GM23338 (cell line): ENCODE measurements around the gene TAF1D. TPM values are rescaled to one million over a fixed set of nuclear protein-coding genes. Genes with fewer than 3 reads are reported as not detected.

ENCODE experiments used
- ATAC-seq: fragments of 200-7000 bp; cut with Tn5 transposase; 3 replicates; pipeline ENCODE4 v1.9.1; 2020
- DNase-seq: peaks from one replicate; pipeline ENCODE4 v3.0.0-alpha.2; 2015; ENCODE audit warnings: low spot score
- H2AFZ ChIP-seq: fragments of 200-600 bp; sonication (generic); 2 replicates; pipeline ENCODE4 v1.8.0; 2016; ENCODE audit warnings: antibody characterized with exemption, mild to moderate bottlenecking, moderate library complexity
- H3F3A ChIP-seq: fragments of 200-600 bp; sonication (generic); replicated peaks from 2 replicates; pipeline ENCODE4 v1.8.0; 2017; ENCODE audit warnings: antibody characterized with exemption, mixed run types, low read depth
- H3K27ac ChIP-seq: fragments of 200-600 bp; sonication (generic); 2 replicates; pipeline ENCODE4 v1.6.1; 2016; ENCODE audit warnings: low read depth
- H3K27me3 ChIP-seq: fragments of 200-600 bp; sonication (generic); 2 replicates; pipeline ENCODE4 v1.8.0; 2016; ENCODE audit warnings: mild to moderate bottlenecking, mixed run types, moderate library complexity; ENCODE audit not compliant: insufficient read depth
- H3K36me3 ChIP-seq: fragments of 200-600 bp; sonication (generic); 2 replicates; pipeline ENCODE4 v1.8.0; 2016; ENCODE audit warnings: mild to moderate bottlenecking; ENCODE audit not compliant: insufficient read depth
- H3K4me1 ChIP-seq: fragments of 200-600 bp; sonication (generic); 2 replicates; pipeline ENCODE4 v1.8.0; 2016; ENCODE audit warnings: mild to moderate bottlenecking, moderate library complexity; ENCODE audit not compliant: insufficient read depth
- H3K4me2 ChIP-seq: fragments of 200-600 bp; sonication (generic); 2 replicates; pipeline ENCODE4 v1.7.1; 2017; ENCODE audit warnings: mixed run types
- H3K4me3 ChIP-seq: fragments of 200-600 bp; sonication (generic); 2 replicates; pipeline ENCODE4 v1.6.1; 2016; ENCODE audit warnings: mixed run types
- H3K79me2 ChIP-seq: fragments of 200-600 bp; sonication (generic); replicated peaks from 2 replicates; pipeline ENCODE4 v1.8.0; 2017; ENCODE audit warnings: mild to moderate bottlenecking; ENCODE audit not compliant: insufficient read depth
- H3K9me2 ChIP-seq: fragments of 200-600 bp; sonication (generic); 2 replicates; pipeline ENCODE4 v1.8.0; 2017; ENCODE audit not compliant: insufficient read depth
- H4K20me1 ChIP-seq: fragments of 200-600 bp; sonication (generic); replicated peaks from 2 replicates; pipeline ENCODE4 v1.8.0; 2017; ENCODE audit warnings: mild to moderate bottlenecking; ENCODE audit not compliant: insufficient read depth
- H3K27ac Mint-ChIP-seq: 2 replicates; pipeline ENCODE4 v1.8.0; 2020; ENCODE audit warnings: inconsistent platforms, mild to moderate bottlenecking, moderate library complexity, mixed read lengths
- H3K27me3 Mint-ChIP-seq: 3 replicates; pipeline ENCODE4 v1.8.0; 2022; ENCODE audit warnings: low read depth, mild to moderate bottlenecking, moderate library complexity, mixed read lengths, inconsistent platforms; ENCODE audit not compliant: insufficient read depth, poor library complexity
- H3K36me3 Mint-ChIP-seq: 3 replicates; pipeline ENCODE4 v1.8.0; 2021; ENCODE audit warnings: low read depth, mild to moderate bottlenecking, inconsistent platforms, moderate library complexity, mixed read lengths
- H3K4me1 Mint-ChIP-seq: 3 replicates; pipeline ENCODE4 v1.8.0; 2020; ENCODE audit warnings: mild to moderate bottlenecking, inconsistent platforms, mixed read lengths
- H3K4me3 Mint-ChIP-seq: 3 replicates; pipeline ENCODE4 v1.8.0; 2021; ENCODE audit warnings: moderate library complexity, mild to moderate bottlenecking, inconsistent platforms, mixed read lengths
- H3K9me3 Mint-ChIP-seq: 3 replicates; pipeline ENCODE4 v1.8.0; 2020; ENCODE audit warnings: moderate library complexity, mild to moderate bottlenecking, inconsistent platforms, mixed read lengths
- CREB1 ChIP-seq: fragments of 250-450 bp; sonication (Bioruptor Pico); IDR thresholded peaks from 2 replicates; pipeline ENCODE4 v1.5.0; 2020; ENCODE audit warnings: low read depth, mild to moderate bottlenecking, moderate library complexity
- EZH2 ChIP-seq: fragments of 200-600 bp; sonication (generic); IDR thresholded peaks from one replicate; pipeline ENCODE4 v1.8.0; 2017; ENCODE audit warnings: antibody characterized with exemption, mild to moderate bottlenecking, low read depth; ENCODE audit not compliant: unreplicated experiment
- EZH2phosphoT487 ChIP-seq: fragments of 200-600 bp; sonication (generic); IDR thresholded peaks from one replicate; pipeline ENCODE4 v1.8.1; 2018; ENCODE audit warnings: antibody characterized with exemption; ENCODE audit not compliant: unreplicated experiment
- JUNB ChIP-seq: IDR thresholded peaks from one replicate; pipeline ENCODE4 v1.6.1; 2016; ENCODE audit warnings: antibody characterized with exemption; ENCODE audit not compliant: unreplicated experiment
- NANOG ChIP-seq: IDR thresholded peaks from 2 replicates; pipeline ENCODE4 v1.6.1; 2016; ENCODE audit warnings: antibody characterized with exemption, borderline replicate concordance
- POLR2AphosphoS5 ChIP-seq: IDR thresholded peaks from 2 replicates; pipeline ENCODE4 v1.6.1; 2016; ENCODE audit warnings: antibody characterized with exemption, low read depth
- STAT1 ChIP-seq: IDR thresholded peaks from one replicate; pipeline ENCODE4 v1.6.1; 2016; ENCODE audit warnings: antibody characterized with exemption; ENCODE audit not compliant: unreplicated experiment
- ZNF114 ChIP-seq: fragments of 250-450 bp; sonication (Bioruptor Pico); IDR thresholded peaks from 2 replicates; pipeline ENCODE4 v1.5.0; 2020; ENCODE audit warnings: mild to moderate bottlenecking, moderate library complexity
- ZNF331 ChIP-seq: fragments of 250-450 bp; sonication (Bioruptor Pico); IDR thresholded peaks from 2 replicates; pipeline ENCODE4 v1.5.0; 2020; ENCODE audit warnings: low read depth, mild to moderate bottlenecking, moderate library complexity
- polyA plus RNA-seq: library from polyadenylated mRNA; unstranded; fragments of >200 nt; fragmentation: Nextera tagmentation; extraction: Ambion mirVana; gene quantifications from 2 replicates; pipeline ENCODE4 v1.2.1, GENCODE V29; 2016
- total RNA-seq: library from RNA; depleted of rRNA; stranded (reverse); fragments of >200 nt; shearing (Covaris generic); gene quantifications from 2 replicates; pipeline ENCODE4 v1.2.3, GENCODE V29; 2014
- TF ChIP-seq, protein P1 (sequence below), 2 experiments: fragments of 200-600 bp in 1 of 2; sonication (generic) in 1 of 2; conservative IDR thresholded peaks; 2 replicates each; pipeline versions ENCODE4 v1.5.1 to v1.6.1; 2016 to 2017; ENCODE audit warnings: antibody characterized with exemption in 2 of 2, low read depth in 2 of 2, mild to moderate bottlenecking in 2 of 2, moderate library complexity in 1 of 2
- TF ChIP-seq, protein P2 (sequence below): fragments of 250-450 bp; sonication (Bioruptor Pico); IDR thresholded peaks from 2 replicates; pipeline ENCODE4 v1.5.0; 2020; ENCODE audit warnings: mild to moderate bottlenecking, moderate library complexity
- TF ChIP-seq, protein P3 (sequence below): IDR thresholded peaks from one replicate; pipeline ENCODE4 v1.6.1; 2018; ENCODE audit warnings: antibody characterized with exemption; ENCODE audit not compliant: unreplicated experiment
- TF ChIP-seq, protein P4 (sequence below): IDR thresholded peaks from 2 replicates; pipeline ENCODE4 v1.6.1; 2016; ENCODE audit warnings: antibody characterized with exemption

Gene TAF1D
- total and polyA plus RNA-seq, 2 experiments from 2014 or later, result 240 to 246 TPM

DNA sequence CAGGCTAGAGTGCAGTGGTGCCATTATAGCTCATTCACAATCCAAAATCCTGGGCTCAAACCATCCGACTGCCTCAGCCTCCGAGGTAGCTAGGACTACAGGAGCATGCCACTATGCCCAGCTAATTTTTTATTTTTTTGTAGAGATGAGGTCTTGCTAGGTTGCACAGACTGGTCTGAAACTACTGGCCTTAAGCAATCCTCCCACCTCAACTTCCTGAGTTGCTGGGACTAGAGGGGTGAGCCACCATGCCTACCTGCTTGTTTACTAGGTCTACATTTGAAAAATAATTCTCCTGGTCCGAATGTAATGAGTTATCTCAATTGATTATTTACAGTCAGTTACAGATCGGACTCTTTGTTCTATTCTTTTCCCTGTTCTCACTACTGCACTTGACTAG, 22.0 kb downstream of the TAF1D start:
- no peaks in the 10 kb centered on the region for H4K20me1 ChIP-seq
- no peak for DNase-seq
- H3K9me2 ChIP-seq, result no peaks in the 10 kb centered on the region
- peaks cover 15% of the 10 kb centered on the region; the same call in 1 of the 2 replicates for H3K36me3 ChIP-seq
- Mint-ChIP-seq H3K4me1 (peaks cover 20% of the 10 kb centered on the region), H3K27ac (no peak overlapping the region), H3K9me3 (no peaks in the 10 kb centered on the region), H3K36me3 (peaks cover 44% of the 10 kb centered on the region), H3K4me3 (no peak overlapping the region), H3K27me3 (peaks cover 2% of the 10 kb centered on the region)
- H3K4me3 ChIP-seq, result no peak overlapping the region
- H3F3A ChIP-seq, result no peaks in the 10 kb centered on the region
- TF ChIP-seq, protein P1, sequence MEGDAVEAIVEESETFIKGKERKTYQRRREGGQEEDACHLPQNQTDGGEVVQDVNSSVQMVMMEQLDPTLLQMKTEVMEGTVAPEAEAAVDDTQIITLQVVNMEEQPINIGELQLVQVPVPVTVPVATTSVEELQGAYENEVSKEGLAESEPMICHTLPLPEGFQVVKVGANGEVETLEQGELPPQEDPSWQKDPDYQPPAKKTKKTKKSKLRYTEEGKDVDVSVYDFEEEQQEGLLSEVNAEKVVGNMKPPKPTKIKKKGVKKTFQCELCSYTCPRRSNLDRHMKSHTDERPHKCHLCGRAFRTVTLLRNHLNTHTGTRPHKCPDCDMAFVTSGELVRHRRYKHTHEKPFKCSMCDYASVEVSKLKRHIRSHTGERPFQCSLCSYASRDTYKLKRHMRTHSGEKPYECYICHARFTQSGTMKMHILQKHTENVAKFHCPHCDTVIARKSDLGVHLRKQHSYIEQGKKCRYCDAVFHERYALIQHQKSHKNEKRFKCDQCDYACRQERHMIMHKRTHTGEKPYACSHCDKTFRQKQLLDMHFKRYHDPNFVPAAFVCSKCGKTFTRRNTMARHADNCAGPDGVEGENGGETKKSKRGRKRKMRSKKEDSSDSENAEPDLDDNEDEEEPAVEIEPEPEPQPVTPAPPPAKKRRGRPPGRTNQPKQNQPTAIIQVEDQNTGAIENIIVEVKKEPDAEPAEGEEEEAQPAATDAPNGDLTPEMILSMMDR (conservative IDR thresholded peaks at IDR 0.05; ENCODE audit: low read depth in 2 of 2), result no peak
- TF ChIP-seq CREB1 (CRISPR knock-in tag), result no peak
- TF ChIP-seq, protein P2, sequence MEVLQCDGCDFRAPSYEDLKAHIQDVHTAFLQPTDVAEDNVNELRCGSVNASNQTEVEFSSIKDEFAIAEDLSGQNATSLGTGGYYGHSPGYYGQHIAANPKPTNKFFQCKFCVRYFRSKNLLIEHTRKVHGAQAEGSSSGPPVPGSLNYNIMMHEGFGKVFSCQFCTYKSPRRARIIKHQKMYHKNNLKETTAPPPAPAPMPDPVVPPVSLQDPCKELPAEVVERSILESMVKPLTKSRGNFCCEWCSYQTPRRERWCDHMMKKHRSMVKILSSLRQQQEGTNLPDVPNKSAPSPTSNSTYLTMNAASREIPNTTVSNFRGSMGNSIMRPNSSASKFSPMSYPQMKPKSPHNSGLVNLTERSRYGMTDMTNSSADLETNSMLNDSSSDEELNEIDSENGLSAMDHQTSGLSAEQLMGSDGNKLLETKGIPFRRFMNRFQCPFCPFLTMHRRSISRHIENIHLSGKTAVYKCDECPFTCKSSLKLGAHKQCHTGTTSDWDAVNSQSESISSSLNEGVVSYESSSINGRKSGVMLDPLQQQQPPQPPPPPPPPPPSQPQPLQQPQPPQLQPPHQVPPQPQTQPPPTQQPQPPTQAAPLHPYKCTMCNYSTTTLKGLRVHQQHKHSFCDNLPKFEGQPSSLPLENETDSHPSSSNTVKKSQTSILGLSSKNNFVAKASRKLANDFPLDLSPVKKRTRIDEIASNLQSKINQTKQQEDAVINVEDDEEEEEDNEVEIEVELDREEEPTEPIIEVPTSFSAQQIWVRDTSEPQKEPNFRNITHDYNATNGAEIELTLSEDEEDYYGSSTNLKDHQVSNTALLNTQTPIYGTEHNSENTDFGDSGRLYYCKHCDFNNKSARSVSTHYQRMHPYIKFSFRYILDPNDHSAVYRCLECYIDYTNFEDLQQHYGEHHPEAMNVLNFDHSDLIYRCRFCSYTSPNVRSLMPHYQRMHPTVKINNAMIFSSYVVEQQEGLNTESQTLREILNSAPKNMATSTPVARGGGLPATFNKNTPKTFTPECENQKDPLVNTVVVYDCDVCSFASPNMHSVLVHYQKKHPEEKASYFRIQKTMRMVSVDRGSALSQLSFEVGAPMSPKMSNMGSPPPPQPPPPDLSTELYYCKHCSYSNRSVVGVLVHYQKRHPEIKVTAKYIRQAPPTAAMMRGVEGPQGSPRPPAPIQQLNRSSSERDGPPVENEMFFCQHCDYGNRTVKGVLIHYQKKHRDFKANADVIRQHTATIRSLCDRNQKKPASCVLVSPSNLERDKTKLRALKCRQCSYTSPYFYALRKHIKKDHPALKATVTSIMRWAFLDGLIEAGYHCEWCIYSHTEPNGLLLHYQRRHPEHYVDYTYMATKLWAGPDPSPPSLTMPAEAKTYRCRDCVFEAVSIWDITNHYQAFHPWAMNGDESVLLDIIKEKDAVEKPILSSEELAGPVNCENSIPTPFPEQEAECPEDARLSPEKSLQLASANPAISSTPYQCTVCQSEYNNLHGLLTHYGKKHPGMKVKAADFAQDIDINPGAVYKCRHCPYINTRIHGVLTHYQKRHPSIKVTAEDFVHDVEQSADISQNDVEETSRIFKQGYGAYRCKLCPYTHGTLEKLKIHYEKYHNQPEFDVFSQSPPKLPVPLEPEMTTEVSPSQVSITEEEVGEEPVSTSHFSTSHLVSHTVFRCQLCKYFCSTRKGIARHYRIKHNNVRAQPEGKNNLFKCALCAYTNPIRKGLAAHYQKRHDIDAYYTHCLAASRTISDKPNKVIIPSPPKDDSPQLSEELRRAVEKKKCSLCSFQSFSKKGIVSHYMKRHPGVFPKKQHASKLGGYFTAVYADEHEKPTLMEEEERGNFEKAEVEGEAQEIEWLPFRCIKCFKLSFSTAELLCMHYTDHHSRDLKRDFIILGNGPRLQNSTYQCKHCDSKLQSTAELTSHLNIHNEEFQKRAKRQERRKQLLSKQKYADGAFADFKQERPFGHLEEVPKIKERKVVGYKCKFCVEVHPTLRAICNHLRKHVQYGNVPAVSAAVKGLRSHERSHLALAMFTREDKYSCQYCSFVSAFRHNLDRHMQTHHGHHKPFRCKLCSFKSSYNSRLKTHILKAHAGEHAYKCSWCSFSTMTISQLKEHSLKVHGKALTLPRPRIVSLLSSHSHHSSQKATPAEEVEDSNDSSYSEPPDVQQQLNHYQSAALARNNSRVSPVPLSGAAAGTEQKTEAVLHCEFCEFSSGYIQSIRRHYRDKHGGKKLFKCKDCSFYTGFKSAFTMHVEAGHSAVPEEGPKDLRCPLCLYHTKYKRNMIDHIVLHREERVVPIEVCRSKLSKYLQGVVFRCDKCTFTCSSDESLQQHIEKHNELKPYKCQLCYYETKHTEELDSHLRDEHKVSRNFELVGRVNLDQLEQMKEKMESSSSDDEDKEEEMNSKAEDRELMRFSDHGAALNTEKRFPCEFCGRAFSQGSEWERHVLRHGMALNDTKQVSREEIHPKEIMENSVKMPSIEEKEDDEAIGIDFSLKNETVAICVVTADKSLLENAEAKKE (CRISPR knock-in tag), result no peak
- TF ChIP-seq POLR2AphosphoS5, result no peak
- TF ChIP-seq, protein P3, sequence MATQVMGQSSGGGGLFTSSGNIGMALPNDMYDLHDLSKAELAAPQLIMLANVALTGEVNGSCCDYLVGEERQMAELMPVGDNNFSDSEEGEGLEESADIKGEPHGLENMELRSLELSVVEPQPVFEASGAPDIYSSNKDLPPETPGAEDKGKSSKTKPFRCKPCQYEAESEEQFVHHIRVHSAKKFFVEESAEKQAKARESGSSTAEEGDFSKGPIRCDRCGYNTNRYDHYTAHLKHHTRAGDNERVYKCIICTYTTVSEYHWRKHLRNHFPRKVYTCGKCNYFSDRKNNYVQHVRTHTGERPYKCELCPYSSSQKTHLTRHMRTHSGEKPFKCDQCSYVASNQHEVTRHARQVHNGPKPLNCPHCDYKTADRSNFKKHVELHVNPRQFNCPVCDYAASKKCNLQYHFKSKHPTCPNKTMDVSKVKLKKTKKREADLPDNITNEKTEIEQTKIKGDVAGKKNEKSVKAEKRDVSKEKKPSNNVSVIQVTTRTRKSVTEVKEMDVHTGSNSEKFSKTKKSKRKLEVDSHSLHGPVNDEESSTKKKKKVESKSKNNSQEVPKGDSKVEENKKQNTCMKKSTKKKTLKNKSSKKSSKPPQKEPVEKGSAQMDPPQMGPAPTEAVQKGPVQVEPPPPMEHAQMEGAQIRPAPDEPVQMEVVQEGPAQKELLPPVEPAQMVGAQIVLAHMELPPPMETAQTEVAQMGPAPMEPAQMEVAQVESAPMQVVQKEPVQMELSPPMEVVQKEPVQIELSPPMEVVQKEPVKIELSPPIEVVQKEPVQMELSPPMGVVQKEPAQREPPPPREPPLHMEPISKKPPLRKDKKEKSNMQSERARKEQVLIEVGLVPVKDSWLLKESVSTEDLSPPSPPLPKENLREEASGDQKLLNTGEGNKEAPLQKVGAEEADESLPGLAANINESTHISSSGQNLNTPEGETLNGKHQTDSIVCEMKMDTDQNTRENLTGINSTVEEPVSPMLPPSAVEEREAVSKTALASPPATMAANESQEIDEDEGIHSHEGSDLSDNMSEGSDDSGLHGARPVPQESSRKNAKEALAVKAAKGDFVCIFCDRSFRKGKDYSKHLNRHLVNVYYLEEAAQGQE, result no peak
- TF ChIP-seq EZH2, result no peak
- TF ChIP-seq, protein P4, sequence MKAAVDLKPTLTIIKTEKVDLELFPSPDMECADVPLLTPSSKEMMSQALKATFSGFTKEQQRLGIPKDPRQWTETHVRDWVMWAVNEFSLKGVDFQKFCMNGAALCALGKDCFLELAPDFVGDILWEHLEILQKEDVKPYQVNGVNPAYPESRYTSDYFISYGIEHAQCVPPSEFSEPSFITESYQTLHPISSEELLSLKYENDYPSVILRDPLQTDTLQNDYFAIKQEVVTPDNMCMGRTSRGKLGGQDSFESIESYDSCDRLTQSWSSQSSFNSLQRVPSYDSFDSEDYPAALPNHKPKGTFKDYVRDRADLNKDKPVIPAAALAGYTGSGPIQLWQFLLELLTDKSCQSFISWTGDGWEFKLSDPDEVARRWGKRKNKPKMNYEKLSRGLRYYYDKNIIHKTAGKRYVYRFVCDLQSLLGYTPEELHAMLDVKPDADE, result no peak
- TF ChIP-seq NANOG, result no peak
- no peak for TF ChIP-seq STAT1
- TF ChIP-seq EZH2phosphoT487, result no peak
- no peak for TF ChIP-seq JUNB
- no peak for TF ChIP-seq ZNF331 (CRISPR knock-in tag)
- no peak for TF ChIP-seq ZNF114 (CRISPR knock-in tag)
- no peaks in the 10 kb centered on the region for H3K27me3 ChIP-seq
- H2AFZ ChIP-seq, result no peak overlapping the region
- H3K4me2 ChIP-seq, result no peak overlapping the region
- H3K4me1 ChIP-seq, result no peaks in the 10 kb centered on the region
- H3K79me2 ChIP-seq, result no peaks in the 10 kb centered on the region
- no peak overlapping the region for H3K27ac ChIP-seq
- ATAC-seq, result no peak
